Progenitor cell of endocrine pancreas (in vitro differentiated cells): ENCODE data around the gene HID1. TPM values are rescaled to one million over a fixed set of nuclear protein-coding genes. Genes with fewer than 3 reads are reported as not detected.

ENCODE experiments used
- DNase-seq: peaks from one replicate; pipeline ENCODE4 v3.0.0; 2021; ENCODE audit warnings: low spot score; ENCODE audit not compliant: unreplicated experiment
- H3K27ac Mint-ChIP-seq: 2 replicates; pipeline ENCODE4 v1.8.0; 2021; ENCODE audit warnings: mild to moderate bottlenecking, moderate library complexity, mixed read lengths
- H3K27me3 Mint-ChIP-seq: 2 replicates; pipeline ENCODE4 v1.8.0; 2021; ENCODE audit warnings: mixed read lengths
- H3K36me3 Mint-ChIP-seq: 2 replicates; pipeline ENCODE4 v1.8.0; 2022; ENCODE audit warnings: mixed read lengths; ENCODE audit not compliant: insufficient read depth
- H3K4me1 Mint-ChIP-seq: 2 replicates; pipeline ENCODE4 v1.8.0; 2021; ENCODE audit warnings: low read depth, mixed read lengths
- H3K4me3 Mint-ChIP-seq: 2 replicates; pipeline ENCODE4 v1.8.0; 2021; ENCODE audit warnings: low read depth, mild to moderate bottlenecking, moderate library complexity, mixed read lengths
- H3K9me3 Mint-ChIP-seq: 2 replicates; pipeline ENCODE4 v1.8.0; 2021; ENCODE audit warnings: low read depth, mixed read lengths
- total RNA-seq: library from RNA; stranded (reverse); gene quantifications from 2 replicates; pipeline ENCODE4 v1.2.1, GENCODE V29; 2021
- TF ChIP-seq, protein P1 (sequence below): fragments of 200-600 bp; sonication (generic); IDR thresholded peaks from one replicate; pipeline ENCODE4 v1.5.0; 2021; ENCODE audit warnings: antibody characterized with exemption, mild to moderate bottlenecking; ENCODE audit not compliant: unreplicated experiment

The HID1 gene
- total RNA-seq, 1 donor from 2014 or later, result 101 TPM

- Mint-ChIP-seq H3K4me3 (no peak overlapping the region), H3K36me3 (no peaks in the 10 kb centered on the region), H3K9me3 (no peaks in the 10 kb centered on the region), H3K27ac (no peak overlapping the region), H3K4me1 (no peaks in the 10 kb centered on the region), H3K27me3 (peaks cover 74% of the 10 kb centered on the region)
- TF ChIP-seq, protein P1, sequence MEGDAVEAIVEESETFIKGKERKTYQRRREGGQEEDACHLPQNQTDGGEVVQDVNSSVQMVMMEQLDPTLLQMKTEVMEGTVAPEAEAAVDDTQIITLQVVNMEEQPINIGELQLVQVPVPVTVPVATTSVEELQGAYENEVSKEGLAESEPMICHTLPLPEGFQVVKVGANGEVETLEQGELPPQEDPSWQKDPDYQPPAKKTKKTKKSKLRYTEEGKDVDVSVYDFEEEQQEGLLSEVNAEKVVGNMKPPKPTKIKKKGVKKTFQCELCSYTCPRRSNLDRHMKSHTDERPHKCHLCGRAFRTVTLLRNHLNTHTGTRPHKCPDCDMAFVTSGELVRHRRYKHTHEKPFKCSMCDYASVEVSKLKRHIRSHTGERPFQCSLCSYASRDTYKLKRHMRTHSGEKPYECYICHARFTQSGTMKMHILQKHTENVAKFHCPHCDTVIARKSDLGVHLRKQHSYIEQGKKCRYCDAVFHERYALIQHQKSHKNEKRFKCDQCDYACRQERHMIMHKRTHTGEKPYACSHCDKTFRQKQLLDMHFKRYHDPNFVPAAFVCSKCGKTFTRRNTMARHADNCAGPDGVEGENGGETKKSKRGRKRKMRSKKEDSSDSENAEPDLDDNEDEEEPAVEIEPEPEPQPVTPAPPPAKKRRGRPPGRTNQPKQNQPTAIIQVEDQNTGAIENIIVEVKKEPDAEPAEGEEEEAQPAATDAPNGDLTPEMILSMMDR, result no peak
- no peak for DNase-seq
Observed at GRCh38 chr17:74941128-74941725, 31.3 kb downstream of the HID1 start.

- TF ChIP-seq, protein P1, result no peak
- Mint-ChIP-seq H3K27me3 (peaks cover 69% of the 10 kb centered on the region), H3K4me1 (no peaks in the 10 kb centered on the region), H3K4me3 (no peak overlapping the region), H3K9me3 (no peaks in the 10 kb centered on the region), H3K36me3 (no peaks in the 10 kb centered on the region), H3K27ac (no peak overlapping the region)
- no peak for DNase-seq
Observed at GRCh38 chr17:74939534-74939933, 33.0 kb downstream of the HID1 start.

- H3K4me3 Mint-ChIP-seq, result no peak overlapping the region
- peaks cover 64% of the 10 kb centered on the region for H3K27me3 Mint-ChIP-seq
Observed at GRCh38 chr17:74938194-74938950, 34.2 kb downstream of the HID1 start.

GRCh38 chr17:74937064-74938051, 35.2 kb downstream of the HID1 start:
- no peak for DNase-seq
- Mint-ChIP-seq H3K4me3 (no peak overlapping the region), H3K27me3 (peaks cover 68% of the 10 kb centered on the region), H3K9me3 (no peaks in the 10 kb centered on the region), H3K36me3 (no peaks in the 10 kb centered on the region), H3K27ac (peak overlapping the region; percentile 69), H3K4me1 (no peaks in the 10 kb centered on the region)
- TF ChIP-seq, protein P1, result no peak

More at GRCh38 chr17:74938194-74938950, 34.2 kb downstream of the HID1 start:
- no peaks in the 10 kb centered on the region for H3K36me3 Mint-ChIP-seq
- H3K27ac Mint-ChIP-seq, result no peak overlapping the region
- no peaks in the 10 kb centered on the region for H3K9me3 Mint-ChIP-seq
- no peak for DNase-seq
- TF ChIP-seq, protein P1, result no peak
- no peaks in the 10 kb centered on the region for H3K4me1 Mint-ChIP-seq

- no peaks in the 10 kb centered on the region for H3K9me3 Mint-ChIP-seq
- no peaks in the 10 kb centered on the region for H3K4me1 Mint-ChIP-seq
- TF ChIP-seq, protein P1, result no peak
- H3K27me3 Mint-ChIP-seq, result peaks cover 69% of the 10 kb centered on the region
- DNase-seq, result no peak
- no peak overlapping the region for H3K27ac Mint-ChIP-seq
- no peak overlapping the region for H3K4me3 Mint-ChIP-seq
- H3K36me3 Mint-ChIP-seq, result no peaks in the 10 kb centered on the region
Observed at GRCh38 chr17:74936470-74936799, 36.1 kb downstream of the HID1 start.
